Activated naive CD4-positive, alpha-beta T cell treated with anti-CD3 and anti-CD28 coated beads, Interleukin-2, amount 50 U/mL, for 24 hours (primary cell): ENCODE measurements around the gene KCNN3.

Experiments used
- H3K27ac Mint-ChIP-seq: one replicate; pipeline ENCODE4 v1.8.0; 2021; ENCODE audit warnings: mild to moderate bottlenecking, mixed read lengths
- H3K27me3 Mint-ChIP-seq: one replicate; pipeline ENCODE4 v1.8.0; 2021; ENCODE audit warnings: mixed read lengths
- H3K36me3 Mint-ChIP-seq: one replicate; pipeline ENCODE4 v1.8.0; 2021; ENCODE audit warnings: mixed read lengths
- H3K4me1 Mint-ChIP-seq: one replicate; pipeline ENCODE4 v1.8.0; 2021; ENCODE audit warnings: mixed read lengths
- H3K4me3 Mint-ChIP-seq: one replicate; pipeline ENCODE4 v1.8.0; 2021; ENCODE audit warnings: mild to moderate bottlenecking, mixed read lengths
- H3K9me3 Mint-ChIP-seq: one replicate; pipeline ENCODE4 v1.8.0; 2021; ENCODE audit warnings: mixed read lengths

The KCNN3 gene

GRCh38 chr1:154869351-154870114 is 548 bp downstream of the KCNN3 start:
- Mint-ChIP-seq H3K4me1 (peaks cover 37% of the 10 kb centered on the region), H3K9me3 (no peaks in the 10 kb centered on the region), H3K36me3 (no peaks in the 10 kb centered on the region), H3K27me3 (peaks cover 16% of the 10 kb centered on the region), H3K27ac (no peak overlapping the region), H3K4me3 (peak overlapping the region; percentile 34)

GRCh38 chr1:154867841-154868605 is 2.1 kb downstream of the KCNN3 start:
- no peak overlapping the region for H3K27ac Mint-ChIP-seq
- H3K27me3 Mint-ChIP-seq: peaks cover 16% of the 10 kb centered on the region
- peaks cover 41% of the 10 kb centered on the region for H3K4me1 Mint-ChIP-seq
- H3K4me3 Mint-ChIP-seq: no peak overlapping the region
- no peaks in the 10 kb centered on the region for H3K9me3 Mint-ChIP-seq
- no peaks in the 10 kb centered on the region for H3K36me3 Mint-ChIP-seq

DNA sequence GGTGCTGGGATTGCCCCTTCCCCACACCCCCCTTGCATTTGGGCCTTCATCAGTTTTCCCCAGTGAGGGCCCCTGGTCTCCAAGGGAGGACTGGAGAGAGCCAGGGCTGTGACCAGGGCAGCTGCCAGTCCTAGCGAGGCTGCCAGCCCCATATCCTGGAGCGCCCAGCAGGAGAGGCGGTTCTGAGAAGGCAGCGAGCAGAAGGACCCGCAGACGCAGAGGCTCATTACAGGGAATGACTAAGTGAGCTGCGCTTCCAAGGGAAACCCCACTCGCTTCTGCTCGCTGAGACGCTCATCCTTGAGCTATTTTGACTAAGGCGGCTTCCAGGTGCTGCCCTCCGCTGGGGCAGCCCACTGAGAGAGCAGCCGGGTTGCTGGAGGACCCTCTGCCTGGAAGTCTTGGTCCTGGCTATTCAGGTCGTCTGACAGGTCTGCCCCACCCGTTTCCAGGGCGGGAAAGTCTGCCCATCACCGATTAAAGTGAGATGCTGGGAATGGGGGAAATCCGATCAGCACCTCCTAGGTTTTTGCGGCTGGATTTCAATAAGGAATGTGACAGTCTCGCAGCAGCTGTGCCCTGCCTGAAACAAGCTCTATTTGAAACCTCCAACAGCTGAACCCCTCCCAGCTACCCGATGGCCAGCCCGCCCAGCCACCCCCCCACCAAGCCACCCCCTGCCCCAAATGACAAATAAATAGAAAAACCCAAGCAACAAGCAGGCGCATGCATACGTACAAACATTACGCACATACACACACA is 2.8 kb downstream of the KCNN3 start:
- no peaks in the 10 kb centered on the region for H3K36me3 Mint-ChIP-seq
- no peak overlapping the region for H3K27ac Mint-ChIP-seq
- H3K9me3 Mint-ChIP-seq: no peaks in the 10 kb centered on the region
- peaks cover 41% of the 10 kb centered on the region for H3K4me1 Mint-ChIP-seq
- peaks cover 16% of the 10 kb centered on the region for H3K27me3 Mint-ChIP-seq
- H3K4me3 Mint-ChIP-seq: no peak overlapping the region

GRCh38 chr1:154866257-154867063 is 3.6 kb downstream of the KCNN3 start:
- Mint-ChIP-seq H3K36me3 (no peaks in the 10 kb centered on the region), H3K27ac (no peak overlapping the region), H3K9me3 (no peaks in the 10 kb centered on the region), H3K4me3 (no peak overlapping the region), H3K4me1 (peaks cover 39% of the 10 kb centered on the region), H3K27me3 (peaks cover 16% of the 10 kb centered on the region)

DNA sequence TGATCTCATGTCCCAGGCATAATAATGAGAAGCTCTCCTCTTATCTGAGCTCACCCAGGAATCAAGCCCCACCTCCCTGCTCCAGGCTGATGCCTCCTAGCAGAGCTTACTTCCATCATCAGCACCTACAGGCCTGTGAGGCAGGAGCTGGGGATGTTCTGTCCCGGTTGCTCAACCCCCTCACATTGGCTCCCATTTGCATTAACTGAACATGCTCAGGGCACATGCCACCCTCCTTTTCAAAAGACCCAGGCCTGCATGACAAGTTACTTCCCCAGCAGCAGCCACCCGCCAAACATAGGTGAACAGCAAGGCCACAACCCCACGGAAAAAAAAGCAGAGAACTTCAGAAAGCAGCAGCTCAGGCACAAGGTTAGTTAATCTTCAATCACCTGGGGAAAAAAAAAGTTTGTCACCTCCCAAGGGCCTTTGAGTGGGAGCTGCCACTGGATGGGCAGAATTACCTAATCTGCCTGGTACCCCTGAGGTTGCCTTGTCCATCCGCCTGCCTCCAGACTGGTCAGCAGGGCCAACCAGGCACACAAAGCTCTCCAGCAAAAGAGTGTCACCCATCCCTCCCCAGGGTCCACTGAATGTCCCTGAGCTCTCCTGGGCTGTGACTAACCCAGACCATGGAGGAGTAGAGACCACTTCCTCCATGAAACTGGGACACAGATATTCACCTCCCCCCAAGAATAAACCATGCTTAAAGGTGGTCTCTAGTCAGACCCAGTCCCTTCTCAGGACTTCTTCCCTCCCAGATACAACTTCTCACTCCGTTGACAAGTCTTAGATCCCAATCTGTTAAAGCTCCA is 4.4 kb downstream of the KCNN3 start:
- Mint-ChIP-seq H3K27ac (peak overlapping the region; percentile 24), H3K27me3 (peaks cover 16% of the 10 kb centered on the region), H3K4me1 (peaks cover 31% of the 10 kb centered on the region), H3K36me3 (no peaks in the 10 kb centered on the region), H3K4me3 (no peak overlapping the region), H3K9me3 (no peaks in the 10 kb centered on the region)

- Mint-ChIP-seq H3K4me1 (peaks cover 23% of the 10 kb centered on the region), H3K9me3 (no peaks in the 10 kb centered on the region), H3K4me3 (no peak overlapping the region), H3K27me3 (peaks cover 11% of the 10 kb centered on the region), H3K27ac (peak overlapping the region; percentile 2), H3K36me3 (no peaks in the 10 kb centered on the region)
Observed at GRCh38 chr1:154864189-154864975, 5.7 kb downstream of the KCNN3 start.

- no peaks in the 10 kb centered on the region for H3K36me3 Mint-ChIP-seq
- H3K9me3 Mint-ChIP-seq: no peaks in the 10 kb centered on the region
- peak overlapping the region; percentile 77 for H3K27ac Mint-ChIP-seq
- peak overlapping the region; percentile 19 for H3K4me3 Mint-ChIP-seq
- peaks cover 3% of the 10 kb centered on the region for H3K27me3 Mint-ChIP-seq
- peaks cover 15% of the 10 kb centered on the region for H3K4me1 Mint-ChIP-seq
Observed at GRCh38 chr1:154863315-154864174, 6.5 kb downstream of the KCNN3 start.

DNA sequence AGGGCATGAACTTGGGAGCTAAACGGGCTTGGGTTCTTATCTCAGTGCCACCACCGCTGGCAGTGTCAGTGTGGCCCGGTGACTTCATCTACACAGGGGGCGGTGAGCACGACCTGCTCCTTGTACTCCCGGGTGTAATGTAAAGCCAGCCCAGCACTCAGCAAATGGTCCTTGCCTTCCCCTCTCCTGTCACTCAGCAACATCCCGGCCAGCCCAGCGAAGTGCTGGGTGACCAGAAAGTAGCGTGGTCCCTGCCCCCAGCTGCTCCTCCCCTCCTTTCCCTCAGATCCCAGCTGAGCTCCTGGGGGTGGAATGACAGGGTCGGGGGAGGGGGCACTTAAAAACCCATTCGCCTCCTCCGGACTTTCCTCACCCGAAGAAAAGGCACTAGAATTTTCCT is 7.2 kb downstream of the KCNN3 start:
- Mint-ChIP-seq H3K27me3 (no peaks in the 10 kb centered on the region), H3K27ac (peak overlapping the region; percentile 77)

DNA sequence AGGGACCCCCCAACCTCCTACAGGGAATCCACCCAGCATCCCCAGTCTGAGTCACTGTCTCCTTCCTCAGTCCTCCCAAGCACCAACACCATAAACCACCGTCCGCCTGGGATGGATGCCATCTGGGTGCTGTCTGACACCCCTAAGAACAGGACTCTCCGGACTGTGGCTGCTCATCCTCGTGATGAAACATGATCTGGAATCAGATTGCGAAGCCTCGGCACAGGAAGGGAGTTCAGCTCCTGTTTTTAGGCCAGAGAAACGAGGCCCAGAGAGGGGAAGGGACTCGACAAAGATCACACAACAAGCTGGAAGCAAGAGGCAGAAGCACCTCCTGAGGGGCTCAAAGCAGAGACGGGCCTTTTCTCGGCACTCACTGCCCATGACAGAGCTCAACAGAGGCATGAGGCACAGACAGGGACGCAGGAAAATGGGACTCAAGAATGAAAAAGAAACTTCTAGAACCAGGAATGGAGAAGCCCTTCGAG is 8.4 kb downstream of the KCNN3 start:
- Mint-ChIP-seq H3K4me1 (peaks cover 11% of the 10 kb centered on the region), H3K4me3 (no peak overlapping the region), H3K27me3 (no peaks in the 10 kb centered on the region), H3K36me3 (no peaks in the 10 kb centered on the region), H3K27ac (no peak overlapping the region), H3K9me3 (no peaks in the 10 kb centered on the region)

More for the DNA sequence above, 7.2 kb downstream of the KCNN3 start:
- Mint-ChIP-seq H3K4me1 (peaks cover 10% of the 10 kb centered on the region), H3K36me3 (no peaks in the 10 kb centered on the region), H3K9me3 (no peaks in the 10 kb centered on the region), H3K4me3 (no peak overlapping the region)

DNA sequence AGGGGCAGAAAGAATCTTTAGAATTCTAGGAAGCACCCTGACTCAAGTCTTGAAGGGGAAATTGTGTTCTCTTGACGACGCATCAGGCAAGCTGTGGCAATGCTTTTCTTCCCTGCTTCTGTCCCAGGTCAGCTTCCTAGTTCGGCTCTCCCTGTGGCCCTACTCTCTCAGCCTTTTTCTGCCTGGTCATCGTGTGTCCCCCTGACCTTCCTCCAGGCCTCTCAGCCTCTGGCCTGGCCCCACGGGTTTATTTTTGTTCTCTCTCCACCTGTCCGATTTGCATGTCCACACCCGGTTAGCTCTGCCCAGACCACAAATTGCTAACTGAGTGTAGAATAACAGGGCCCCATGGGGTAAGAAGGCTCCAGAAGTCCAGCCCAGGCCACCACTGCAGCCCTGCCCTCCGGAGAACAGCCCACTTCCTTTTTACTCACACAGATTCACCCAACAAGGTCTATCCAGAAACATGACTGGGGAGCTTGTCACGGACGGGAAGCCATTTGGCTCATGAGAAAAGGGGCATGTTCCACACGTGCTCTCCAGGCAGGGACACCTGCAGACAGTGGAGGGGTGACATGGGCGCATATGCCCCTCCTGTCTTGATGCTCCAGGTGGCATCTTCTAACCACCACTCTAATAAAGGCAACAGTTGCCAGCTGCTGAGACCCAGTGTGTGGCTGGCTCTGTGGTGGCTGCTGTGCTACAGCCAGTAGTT is 9.8 kb downstream of the KCNN3 start:
- Mint-ChIP-seq H3K9me3 (no peaks in the 10 kb centered on the region), H3K4me1 (peaks cover 9% of the 10 kb centered on the region), H3K4me3 (no peak overlapping the region)

DNA sequence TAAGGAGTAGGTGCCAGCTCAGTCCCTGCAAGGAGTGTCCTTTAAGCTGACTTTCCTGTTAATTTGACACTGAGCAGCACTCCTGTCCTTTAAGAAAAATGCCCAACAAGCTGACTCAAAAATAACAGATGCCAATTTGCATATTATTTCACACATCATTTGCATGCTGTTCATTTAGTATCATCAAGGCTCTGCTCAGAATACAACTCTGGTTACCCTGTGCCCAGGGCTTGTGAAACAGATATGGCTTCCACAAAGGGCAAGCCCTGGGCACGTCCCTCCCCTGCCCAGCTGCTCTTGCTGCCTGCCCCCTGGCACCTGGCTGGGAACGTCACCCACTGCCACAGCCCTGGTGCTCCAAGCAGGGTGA is 10.3 kb downstream of the KCNN3 start:
- Mint-ChIP-seq H3K4me1 (peaks cover 9% of the 10 kb centered on the region), H3K9me3 (no peaks in the 10 kb centered on the region), H3K27ac (no peak overlapping the region), H3K27me3 (no peaks in the 10 kb centered on the region), H3K4me3 (no peak overlapping the region), H3K36me3 (no peaks in the 10 kb centered on the region)

More for the DNA sequence above, 9.8 kb downstream of the KCNN3 start:
- H3K27me3 Mint-ChIP-seq: no peaks in the 10 kb centered on the region
- H3K36me3 Mint-ChIP-seq: no peaks in the 10 kb centered on the region
- no peak overlapping the region for H3K27ac Mint-ChIP-seq

GRCh38 chr1:154859151-154859785 is 10.8 kb downstream of the KCNN3 start:
- no peaks in the 10 kb centered on the region for H3K36me3 Mint-ChIP-seq
- no peaks in the 10 kb centered on the region for H3K27me3 Mint-ChIP-seq
- no peaks in the 10 kb centered on the region for H3K9me3 Mint-ChIP-seq
- no peak overlapping the region for H3K27ac Mint-ChIP-seq
- H3K4me1 Mint-ChIP-seq: peaks cover 9% of the 10 kb centered on the region
- H3K4me3 Mint-ChIP-seq: no peak overlapping the region
